Thymus (tissue), 11 donors: ENCODE data around the gene NAPG. TPM values are rescaled to one million over a fixed set of nuclear protein-coding genes. Genes with fewer than 3 reads are reported as not detected.

Experiments
- DNase-seq, 9 donors: peaks; one replicate each; pipeline ENCODE4 v3.0.0-alpha.2; 2013; ENCODE audit warnings: low spot score in 9 of 9, low read depth in 6 of 9, missing footprints in 1 of 9
- H3K27ac ChIP-seq, 2 donors: one replicate each; pipeline ENCODE4 v1.5.1; 2013; ENCODE audit warnings: control low read depth in 1 of 2, low read depth in 1 of 2, low read length in 1 of 2, mild to moderate bottlenecking in 1 of 2, moderate library complexity in 1 of 2
- H3K27me3 ChIP-seq, 2 donors: one replicate each; pipeline ENCODE4 v1.5.1; 2013; ENCODE audit warnings: low read length in 1 of 2; ENCODE audit not compliant: control insufficient read depth in 2 of 2, insufficient read depth in 1 of 2
- H3K36me3 ChIP-seq, 2 donors: one replicate each; pipeline ENCODE4 v1.5.1; 2013; ENCODE audit warnings: low read length in 1 of 2, mild to moderate bottlenecking in 1 of 2, moderate library complexity in 1 of 2; ENCODE audit not compliant: control insufficient read depth in 2 of 2, insufficient read depth in 2 of 2
- H3K4me1 ChIP-seq, 2 donors: one replicate each; pipeline ENCODE4 v1.5.1; 2013; ENCODE audit warnings: low read length in 2 of 2; ENCODE audit not compliant: control insufficient read depth in 2 of 2, insufficient read depth in 2 of 2
- H3K4me3 ChIP-seq, 2 donors: one replicate each; pipeline ENCODE4 v1.5.1; 2013; ENCODE audit warnings: low read length in 2 of 2, control low read depth in 1 of 2, mild to moderate bottlenecking in 1 of 2
- H3K9me3 ChIP-seq, 2 donors: one replicate each; pipeline ENCODE4 v1.5.1; 2013; ENCODE audit warnings: low read length in 1 of 2, mild to moderate bottlenecking in 1 of 2; ENCODE audit not compliant: control insufficient read depth in 2 of 2, insufficient read depth in 1 of 2
- WGBS: extraction: QIAGEN DNeasy Blood & Tissue Kit; methylation state at CpG from one replicate; pipeline ENCODE4 v1.1.7; 2013; 5-methylcytosine and 5-hydroxymethylcytosine counted together
- polyA plus RNA-seq: library from polyadenylated mRNA; stranded (reverse); fragments of 200-250 nt; gene quantifications from one replicate; pipeline ENCODE4 v1.2.3, GENCODE V29; 2013
- total RNA-seq: library from RNA; stranded (reverse); fragments of 120-200 nt; gene quantifications from one replicate; pipeline ENCODE4 v1.2.4, GENCODE V29; 2013
- donor health status: healthy.

The NAPG gene
- total and polyA plus RNA-seq, 2 donors: 18.9 to 26.7 TPM

DNA sequence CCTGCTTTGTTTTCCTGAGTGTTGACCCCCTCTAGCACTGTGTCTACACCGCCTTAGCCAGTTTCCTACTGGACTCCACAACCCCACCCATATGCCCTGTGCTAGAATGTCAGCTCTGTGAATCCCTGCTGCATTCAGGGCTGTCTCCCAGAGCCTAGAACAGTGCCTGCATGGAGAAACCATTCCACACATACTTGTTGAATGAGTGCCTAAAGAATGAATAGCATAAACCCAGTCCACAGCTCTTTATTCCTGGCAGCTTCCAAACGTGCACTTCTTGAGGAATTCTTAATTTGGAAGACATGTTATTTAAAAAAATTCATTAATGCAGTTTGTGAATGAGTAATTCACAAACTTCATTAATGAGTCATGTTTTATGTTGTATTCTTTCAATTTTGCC lies 6.5 kb upstream of the NAPG start:
- Histone ChIP-seq H3K27ac (no peak overlapping the region), H3K4me1 (peaks cover 2 to 13% of the 10 kb centered on the region in 2 donors), H3K4me3 (no peak overlapping the region), H3K36me3 (no peaks in the 10 kb centered on the region), H3K9me3 (peaks cover 0 to 4% of the 10 kb centered on the region in 2 donors), H3K27me3 (no peaks in the 10 kb centered on the region)
- DNase-seq: no peak
- 88% methylated on average over 2 of the region's 2 CpGs for WGBS

DNA sequence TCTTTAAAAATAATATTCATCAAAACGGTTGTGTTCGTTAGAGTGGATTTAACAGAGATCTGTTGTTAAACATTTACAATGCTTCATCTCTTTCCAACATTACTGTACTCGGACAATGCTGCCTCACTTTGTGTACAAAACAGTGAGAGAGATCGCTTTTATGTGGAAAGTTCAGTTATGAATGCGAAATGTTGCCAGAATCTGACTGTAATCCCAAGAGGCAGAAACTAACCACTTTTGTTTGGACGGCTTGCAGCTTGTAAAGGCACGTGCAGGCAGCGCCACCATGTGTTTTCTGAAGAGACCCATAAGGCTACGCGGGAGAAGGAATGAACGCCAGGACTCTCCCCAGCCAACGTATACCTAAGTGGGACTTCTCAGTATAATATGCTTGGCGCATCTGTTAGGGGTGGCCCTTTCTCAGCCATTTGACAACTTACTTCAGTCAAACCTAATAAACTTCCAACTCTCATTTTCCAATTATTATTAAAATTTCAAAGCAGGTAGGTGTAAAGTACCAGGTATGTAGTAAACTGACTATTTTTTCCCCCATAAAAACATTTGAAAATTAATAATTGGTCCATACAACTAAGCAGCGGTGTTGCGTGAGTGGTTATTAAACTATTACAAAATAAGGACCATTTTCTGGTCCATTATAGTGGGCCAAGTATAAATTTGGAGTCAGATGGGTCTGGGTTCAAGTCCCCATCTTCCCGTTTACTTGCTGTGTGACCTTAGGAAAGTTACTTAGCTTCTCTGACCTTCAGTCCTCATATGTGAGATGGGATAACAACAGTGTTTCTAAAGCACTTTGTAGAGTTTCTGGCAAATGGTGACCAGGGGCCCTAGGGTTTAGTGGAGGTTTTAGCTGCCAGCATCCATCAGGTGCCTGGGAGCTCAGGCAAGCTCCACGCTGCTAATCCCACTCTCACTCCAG lies 5.6 kb upstream of the NAPG start:
- 34% methylated on average over 17 of the region's 17 CpGs for WGBS
- H3K27ac ChIP-seq: no peak overlapping the region
- DNase-seq: peak; percentile 49 to 92 (median 73)

DNA sequence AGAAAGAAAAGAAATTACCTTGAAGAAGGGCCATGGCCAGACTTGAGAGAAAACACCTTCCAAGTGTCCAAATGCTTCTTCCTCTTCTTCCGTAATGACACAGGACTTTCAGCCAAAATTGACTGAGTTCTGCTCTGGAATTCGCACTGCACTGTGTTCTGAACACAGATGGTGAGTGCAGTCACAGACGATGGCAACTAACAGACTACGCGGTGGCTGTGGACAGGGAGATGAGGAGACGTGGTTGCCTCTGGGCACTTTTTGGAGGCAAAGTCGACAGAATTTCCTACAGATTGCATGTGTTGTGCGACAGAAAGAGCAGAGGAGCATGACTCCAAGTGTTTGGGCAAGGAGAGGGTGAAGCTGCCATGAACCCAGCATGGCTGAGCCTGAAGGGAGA lies 4.3 kb upstream of the NAPG start:
- DNase-seq: no peak
- Histone ChIP-seq H3K27ac (no peak overlapping the region), H3K27me3 (no peaks in the 10 kb centered on the region), H3K9me3 (peaks cover 0 to 4% of the 10 kb centered on the region in 2 donors), H3K4me3 (no peak overlapping the region), H3K36me3 (no peaks in the 10 kb centered on the region), H3K4me1 (peaks cover 4 to 12% of the 10 kb centered on the region in 2 donors)
- 96% methylated on average over 8 of the region's 8 CpGs for WGBS

More for the DNA sequence above, 5.6 kb upstream of the NAPG start:
- Histone ChIP-seq H3K27me3 (no peaks in the 10 kb centered on the region), H3K36me3 (no peaks in the 10 kb centered on the region), H3K4me3 (no peak overlapping the region), H3K4me1 (peaks cover 2 to 11% of the 10 kb centered on the region in 2 donors), H3K9me3 (peaks cover 0 to 4% of the 10 kb centered on the region in 2 donors)

DNA sequence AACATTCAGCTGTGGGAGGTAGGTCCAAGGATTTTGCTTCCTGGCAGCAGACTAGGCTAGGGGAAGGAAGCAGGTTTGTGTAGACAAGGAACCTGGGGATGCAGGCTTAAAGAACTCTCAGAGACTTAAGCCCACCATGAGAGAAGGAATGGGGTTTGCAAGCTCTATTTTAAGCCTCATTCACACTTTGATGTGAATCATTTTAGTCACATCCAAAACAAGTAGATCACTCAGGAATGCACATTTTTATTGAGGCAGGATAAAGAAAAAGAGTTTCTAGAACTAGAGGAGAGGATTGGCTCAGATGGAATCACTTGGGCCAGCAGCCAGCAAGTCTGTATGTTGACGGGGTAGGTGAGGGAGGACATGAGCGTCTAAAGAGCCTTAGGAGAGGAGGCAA lies 3.3 kb upstream of the NAPG start:
- WGBS: 95% methylated on average over 2 of the region's 2 CpGs
- H3K4me3 ChIP-seq: no peak overlapping the region
- H3K4me1 ChIP-seq: peaks cover 6 to 20% of the 10 kb centered on the region in 2 donors
- H3K27ac ChIP-seq: no peak overlapping the region
- no peaks in the 10 kb centered on the region for H3K36me3 ChIP-seq
- H3K9me3 ChIP-seq: no peaks in the 10 kb centered on the region
- H3K27me3 ChIP-seq: no peaks in the 10 kb centered on the region
- no peak for DNase-seq

DNA sequence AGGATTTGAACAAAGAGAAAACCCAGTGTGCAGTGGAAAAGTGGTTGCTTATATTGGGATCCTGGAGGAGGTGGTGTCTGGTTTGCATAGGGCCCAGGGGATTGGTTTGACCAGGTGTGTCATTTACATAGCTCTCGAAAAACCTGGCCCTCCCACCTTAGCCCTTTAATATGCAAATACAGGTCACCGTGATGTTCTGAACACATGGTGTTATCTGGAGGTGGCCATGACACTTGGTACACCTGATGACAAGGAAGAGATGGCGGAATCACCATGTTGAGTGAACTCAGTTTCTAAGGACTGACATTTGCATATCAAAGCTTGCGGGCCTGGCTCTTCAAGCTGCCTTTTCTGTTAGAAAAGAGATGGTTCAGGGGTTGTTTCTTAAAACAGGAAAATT lies 2.3 kb upstream of the NAPG start:
- WGBS: 93% methylated on average over 4 of the region's 4 CpGs
- no peaks in the 10 kb centered on the region for H3K36me3 ChIP-seq
- H3K9me3 ChIP-seq: no peaks in the 10 kb centered on the region
- peaks cover 6 to 19% of the 10 kb centered on the region in 2 donors for H3K4me1 ChIP-seq
- DNase-seq: no peak
- no peak overlapping the region for H3K4me3 ChIP-seq
- no peaks in the 10 kb centered on the region for H3K27me3 ChIP-seq
- H3K27ac ChIP-seq: no peak overlapping the region

DNA sequence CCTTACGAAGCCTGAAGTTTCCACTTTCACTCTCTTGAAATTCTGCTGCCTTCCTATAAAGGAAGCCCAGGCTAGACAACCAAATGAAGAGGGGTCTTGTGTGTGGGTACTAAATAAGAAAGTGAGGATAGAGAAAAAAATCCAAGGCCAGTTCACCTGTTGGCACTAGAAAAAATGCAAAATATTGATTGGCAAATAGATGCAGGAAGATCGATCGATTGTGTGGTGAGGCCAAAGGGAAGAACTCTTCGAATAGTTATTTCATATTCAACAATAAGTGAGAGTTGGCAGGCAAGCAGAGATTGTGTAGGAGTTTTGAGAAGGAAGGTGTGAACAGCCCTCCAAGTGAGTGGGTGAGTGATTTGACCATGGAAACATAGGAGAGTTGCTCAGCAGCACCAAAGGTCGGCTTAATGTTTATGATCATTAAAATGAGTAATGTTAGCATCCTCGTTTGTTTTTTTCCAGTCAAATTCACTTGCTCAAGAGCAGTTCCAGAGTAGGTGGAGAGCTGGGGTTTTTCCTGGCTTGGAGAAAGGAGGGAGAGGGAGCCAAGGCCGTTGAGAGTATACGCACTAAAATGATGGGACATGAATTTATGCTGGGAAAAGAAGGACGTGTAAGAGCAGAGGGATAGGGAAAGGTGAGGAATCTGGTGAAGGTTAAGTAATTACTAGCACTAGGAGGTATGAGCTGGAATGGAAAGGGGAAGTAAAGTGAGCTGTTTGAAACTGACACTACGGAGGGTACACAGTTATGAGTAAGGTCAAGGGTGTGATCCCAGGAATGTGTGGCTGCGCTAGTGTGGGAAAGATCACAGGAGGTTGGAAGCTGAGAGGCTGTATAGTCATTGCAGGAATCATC lies 1.1 kb upstream of the NAPG start:
- H3K27ac ChIP-seq: no peak overlapping the region
- no peak for DNase-seq
- H3K4me3 ChIP-seq: peak overlapping the region in 1 of 2 donors; percentile 77
- WGBS: 77% methylated on average over 11 of the region's 11 CpGs
- H3K27me3 ChIP-seq: no peaks in the 10 kb centered on the region
- H3K36me3 ChIP-seq: no peaks in the 10 kb centered on the region
- no peaks in the 10 kb centered on the region for H3K9me3 ChIP-seq
- H3K4me1 ChIP-seq: peaks cover 6 to 14% of the 10 kb centered on the region in 2 donors

DNA sequence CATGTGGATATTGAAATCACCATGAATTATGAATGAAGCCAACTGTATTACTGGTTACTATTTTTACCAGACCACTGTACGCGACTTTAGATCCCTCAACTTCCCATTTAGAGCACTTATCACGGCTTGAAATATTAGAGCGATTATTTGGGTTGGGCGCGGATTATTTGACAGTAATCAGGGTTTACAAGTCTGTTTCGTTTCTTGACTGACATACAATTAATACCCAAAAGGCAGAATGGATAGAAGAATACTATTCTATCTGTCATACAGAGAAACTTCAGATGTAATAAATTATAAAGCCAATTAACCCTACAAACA lies 496 bp upstream of the NAPG start:
- Histone ChIP-seq H3K4me3 (peak overlapping the region; percentile 77 to 83), H3K9me3 (no peaks in the 10 kb centered on the region), H3K36me3 (no peaks in the 10 kb centered on the region), H3K27me3 (no peaks in the 10 kb centered on the region), H3K27ac (no peak overlapping the region), H3K4me1 (peaks cover 8 to 14% of the 10 kb centered on the region in 2 donors)
- no peak for DNase-seq
- 9% methylated on average over 7 of the region's 7 CpGs for WGBS

DNA sequence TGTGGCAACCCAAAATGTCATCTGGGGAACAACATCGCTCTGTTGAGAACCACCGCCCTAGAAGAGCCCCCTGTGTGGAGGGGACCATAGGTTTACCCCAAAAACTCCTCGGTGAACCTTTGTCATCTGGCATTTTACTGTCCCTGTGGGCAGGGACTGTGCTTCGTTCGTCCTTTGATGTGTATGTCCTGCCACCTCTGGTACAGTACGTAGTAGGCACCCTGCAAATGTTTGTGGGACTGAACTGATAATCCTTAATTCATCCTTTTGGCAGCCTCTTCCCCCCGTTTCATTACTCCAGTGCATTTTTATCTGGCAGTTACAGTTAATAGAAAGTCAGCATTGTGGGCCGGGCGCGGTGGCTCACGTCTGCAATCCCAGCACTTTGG lies 728 bp downstream of the NAPG start:
- H3K9me3 ChIP-seq: no peaks in the 10 kb centered on the region
- H3K36me3 ChIP-seq: no peaks in the 10 kb centered on the region
- DNase-seq: no peak
- H3K27me3 ChIP-seq: no peaks in the 10 kb centered on the region
- peak overlapping the region; percentile 87 to 91 for H3K27ac ChIP-seq
- peak overlapping the region; percentile 77 to 83 for H3K4me3 ChIP-seq
- peaks cover 8 to 14% of the 10 kb centered on the region in 2 donors for H3K4me1 ChIP-seq
- 15% methylated on average over 11 of the region's 11 CpGs for WGBS

DNA sequence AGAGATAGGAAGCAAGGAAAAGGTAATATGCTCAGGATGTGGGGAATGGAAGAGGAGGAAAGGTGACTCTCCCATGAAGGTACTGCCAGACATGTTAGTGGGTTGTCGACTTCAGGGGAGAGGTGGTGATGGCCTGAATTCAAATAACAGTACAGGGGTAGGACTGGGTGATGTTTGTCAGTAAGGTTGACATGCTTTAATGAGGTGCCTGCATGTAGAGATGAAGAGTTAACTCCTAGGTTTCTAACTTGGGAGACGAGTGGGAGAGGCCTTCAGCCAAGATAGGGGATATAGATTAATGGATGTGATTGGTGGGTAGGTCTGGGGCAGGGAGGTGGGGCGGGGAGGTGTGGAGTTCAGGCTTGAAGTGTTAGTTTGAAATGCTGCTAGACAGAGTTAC lies 2.6 kb downstream of the NAPG start:
- DNase-seq: no peak
- Histone ChIP-seq H3K36me3 (no peaks in the 10 kb centered on the region), H3K27ac (no peak overlapping the region), H3K27me3 (no peaks in the 10 kb centered on the region), H3K4me3 (no peak overlapping the region), H3K4me1 (peaks cover 8 to 14% of the 10 kb centered on the region in 2 donors), H3K9me3 (no peaks in the 10 kb centered on the region)
- whole genome bisulfite sequencing: 94% methylated on average over 3 of the region's 3 CpGs
